H1 (cell line): ENCODE data around the gene TLR10.

Experiments used
- CHD2 ChIP-seq: IDR thresholded peaks from 2 replicates; pipeline ENCODE4 v1.6.1; 2012; ENCODE audit warnings: low read length, improper control_type of control experiment
- GABPA ChIP-seq: IDR thresholded peaks from 2 replicates; pipeline ENCODE4 v1.6.1; 2011; ENCODE audit warnings: mild to moderate bottlenecking, low read length, moderate library complexity, borderline replicate concordance; ENCODE audit not compliant: insufficient read depth
- SP1 ChIP-seq: IDR thresholded peaks from 2 replicates; pipeline ENCODE4 v1.6.1; 2011; ENCODE audit warnings: low read depth, low read length
- TAF1 ChIP-seq: IDR thresholded peaks from 2 replicates; pipeline ENCODE4 v1.6.1; 2011; ENCODE audit warnings: mild to moderate bottlenecking, low read depth, low read length
- TF ChIP-seq, protein P1 (sequence below), 3 experiments: IDR thresholded peaks; 1 replicate in 2 of 3; 2 replicates in 1 of 3; pipeline versions ENCODE4 v1.5.1 to v1.6.1; 2011; ENCODE audit warnings: low read length in 3 of 3, mild to moderate bottlenecking in 3 of 3, inconsistent platforms in 2 of 3, low read depth in 1 of 3, moderate library complexity in 1 of 3; ENCODE audit not compliant: insufficient read depth in 1 of 3; ENCODE audit errors: control extremely low read depth in 1 of 3

GRCh38 chr4:38752372-38752940 is 30.3 kb downstream of the TLR10 start:
- TF ChIP-seq, protein P1, sequence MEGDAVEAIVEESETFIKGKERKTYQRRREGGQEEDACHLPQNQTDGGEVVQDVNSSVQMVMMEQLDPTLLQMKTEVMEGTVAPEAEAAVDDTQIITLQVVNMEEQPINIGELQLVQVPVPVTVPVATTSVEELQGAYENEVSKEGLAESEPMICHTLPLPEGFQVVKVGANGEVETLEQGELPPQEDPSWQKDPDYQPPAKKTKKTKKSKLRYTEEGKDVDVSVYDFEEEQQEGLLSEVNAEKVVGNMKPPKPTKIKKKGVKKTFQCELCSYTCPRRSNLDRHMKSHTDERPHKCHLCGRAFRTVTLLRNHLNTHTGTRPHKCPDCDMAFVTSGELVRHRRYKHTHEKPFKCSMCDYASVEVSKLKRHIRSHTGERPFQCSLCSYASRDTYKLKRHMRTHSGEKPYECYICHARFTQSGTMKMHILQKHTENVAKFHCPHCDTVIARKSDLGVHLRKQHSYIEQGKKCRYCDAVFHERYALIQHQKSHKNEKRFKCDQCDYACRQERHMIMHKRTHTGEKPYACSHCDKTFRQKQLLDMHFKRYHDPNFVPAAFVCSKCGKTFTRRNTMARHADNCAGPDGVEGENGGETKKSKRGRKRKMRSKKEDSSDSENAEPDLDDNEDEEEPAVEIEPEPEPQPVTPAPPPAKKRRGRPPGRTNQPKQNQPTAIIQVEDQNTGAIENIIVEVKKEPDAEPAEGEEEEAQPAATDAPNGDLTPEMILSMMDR (IDR thresholded peaks at IDR 0.05; ENCODE audit: control extremely low read depth in 1 of 3, insufficient read depth in 1 of 3, low read depth in 1 of 3, low read length in 3 of 3), result no peak
- no peak for TF ChIP-seq TAF1
- TF ChIP-seq GABPA, result no peak
- TF ChIP-seq CHD2, result no peak
- TF ChIP-seq SP1, result no peak
